22Rv1 (cell line): ENCODE data around the gene THRA.

Source experiments
- H3K27ac ChIP-seq: fragments of 450-650 bp; 2 replicates; pipeline ENCODE4 v1.5.1; 2017
- ZFX ChIP-seq: fragments of 450-650 bp; IDR thresholded peaks from 2 replicates; pipeline ENCODE4 v1.6.1; 2017; ENCODE audit warnings: antibody characterized with exemption, borderline replicate concordance
- TF ChIP-seq, protein P1 (sequence below): fragments of 450-650 bp; IDR thresholded peaks from 2 replicates; pipeline ENCODE4 v1.5.1; 2017; ENCODE audit warnings: mild to moderate bottlenecking

The THRA gene

DNA sequence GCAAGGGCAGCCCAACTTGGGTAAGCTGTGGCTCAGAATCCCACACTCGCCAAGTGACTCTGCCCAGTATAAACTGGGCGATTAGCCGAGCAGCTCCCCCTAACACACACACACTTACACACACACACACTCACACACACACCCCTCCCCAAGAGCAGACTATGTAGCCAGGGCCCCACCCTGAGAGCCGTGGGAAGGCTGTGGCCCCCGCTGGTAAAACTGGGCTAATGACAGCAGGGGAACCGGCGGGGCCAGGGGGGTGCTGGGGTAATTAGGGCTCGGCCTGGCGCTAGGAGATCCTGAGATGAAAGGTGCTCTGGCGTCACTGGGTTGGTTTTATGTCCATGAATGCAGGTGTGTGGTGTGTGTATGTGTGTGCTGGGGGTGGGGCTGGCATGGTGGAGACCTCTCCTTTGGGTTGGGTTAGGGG, 1.1 kb upstream of the THRA start:
- H3K27ac ChIP-seq, result no peak overlapping the region
- no peak for TF ChIP-seq ZFX
- TF ChIP-seq, protein P1, sequence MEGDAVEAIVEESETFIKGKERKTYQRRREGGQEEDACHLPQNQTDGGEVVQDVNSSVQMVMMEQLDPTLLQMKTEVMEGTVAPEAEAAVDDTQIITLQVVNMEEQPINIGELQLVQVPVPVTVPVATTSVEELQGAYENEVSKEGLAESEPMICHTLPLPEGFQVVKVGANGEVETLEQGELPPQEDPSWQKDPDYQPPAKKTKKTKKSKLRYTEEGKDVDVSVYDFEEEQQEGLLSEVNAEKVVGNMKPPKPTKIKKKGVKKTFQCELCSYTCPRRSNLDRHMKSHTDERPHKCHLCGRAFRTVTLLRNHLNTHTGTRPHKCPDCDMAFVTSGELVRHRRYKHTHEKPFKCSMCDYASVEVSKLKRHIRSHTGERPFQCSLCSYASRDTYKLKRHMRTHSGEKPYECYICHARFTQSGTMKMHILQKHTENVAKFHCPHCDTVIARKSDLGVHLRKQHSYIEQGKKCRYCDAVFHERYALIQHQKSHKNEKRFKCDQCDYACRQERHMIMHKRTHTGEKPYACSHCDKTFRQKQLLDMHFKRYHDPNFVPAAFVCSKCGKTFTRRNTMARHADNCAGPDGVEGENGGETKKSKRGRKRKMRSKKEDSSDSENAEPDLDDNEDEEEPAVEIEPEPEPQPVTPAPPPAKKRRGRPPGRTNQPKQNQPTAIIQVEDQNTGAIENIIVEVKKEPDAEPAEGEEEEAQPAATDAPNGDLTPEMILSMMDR, result no peak

DNA sequence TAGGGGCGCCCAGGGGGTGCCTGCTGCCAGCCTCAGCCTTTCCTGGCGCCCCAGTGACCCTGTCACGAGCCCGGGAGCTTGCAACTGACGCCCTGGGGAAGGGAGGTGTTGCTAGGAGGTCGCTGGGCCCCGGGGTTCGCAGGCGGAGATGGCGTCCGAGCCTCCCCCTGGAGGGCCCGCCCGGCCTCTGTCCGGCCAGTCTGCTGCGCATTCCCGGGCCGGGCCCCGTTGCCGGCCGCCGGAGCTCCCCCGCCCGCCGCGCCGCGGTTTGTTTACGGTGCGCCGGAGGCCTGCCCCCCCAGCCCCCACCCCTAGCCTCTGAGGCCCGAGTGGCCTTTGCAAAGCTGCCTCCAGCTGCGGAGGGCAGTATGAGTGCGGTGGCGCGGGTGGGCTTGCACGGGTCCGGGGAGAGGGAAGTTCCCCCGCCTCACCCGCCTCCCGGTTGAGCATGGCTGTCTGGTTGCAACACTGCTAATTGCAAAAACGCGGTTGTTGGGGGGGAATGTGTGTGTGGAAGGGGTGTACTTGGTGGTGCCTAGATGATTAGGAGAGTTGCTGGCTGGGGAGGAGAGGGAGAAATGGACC, 514 bp downstream of the THRA start:
- peak overlapping the region; percentile 50 for H3K27ac ChIP-seq
- TF ChIP-seq, protein P1, result no peak
- TF ChIP-seq ZFX, result no peak

DNA sequence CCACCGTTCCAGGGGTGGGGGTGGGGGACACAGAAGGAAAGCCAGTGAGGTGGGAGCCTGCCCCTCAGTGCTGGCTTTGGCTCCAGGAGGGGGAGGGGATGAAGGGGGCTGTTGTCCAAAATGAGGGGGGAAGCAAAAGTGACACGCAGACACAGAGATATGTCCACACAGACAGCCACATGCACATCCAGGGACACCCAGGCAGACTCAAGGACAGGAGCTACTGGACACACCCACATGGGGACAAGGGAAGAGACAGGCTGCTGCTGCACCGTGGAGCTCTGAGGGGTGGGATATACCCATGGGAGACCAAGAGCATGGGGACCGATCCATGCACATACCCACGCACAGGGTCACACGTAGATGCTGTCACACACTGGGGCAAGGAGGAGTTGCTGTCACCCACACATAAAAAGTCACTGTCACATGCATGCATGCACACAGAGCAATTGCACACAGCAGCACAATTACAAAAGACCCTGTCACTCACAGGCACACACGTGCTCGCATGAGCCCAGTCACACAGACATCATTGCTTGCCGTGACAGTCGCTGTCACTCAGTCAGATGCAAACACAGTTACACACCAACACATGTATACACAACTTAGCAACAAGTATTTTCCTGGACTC, 1.3 kb downstream of the THRA start:
- TF ChIP-seq, protein P1, result no peak
- TF ChIP-seq ZFX, result no peak
- H3K27ac ChIP-seq, result no peak overlapping the region

DNA sequence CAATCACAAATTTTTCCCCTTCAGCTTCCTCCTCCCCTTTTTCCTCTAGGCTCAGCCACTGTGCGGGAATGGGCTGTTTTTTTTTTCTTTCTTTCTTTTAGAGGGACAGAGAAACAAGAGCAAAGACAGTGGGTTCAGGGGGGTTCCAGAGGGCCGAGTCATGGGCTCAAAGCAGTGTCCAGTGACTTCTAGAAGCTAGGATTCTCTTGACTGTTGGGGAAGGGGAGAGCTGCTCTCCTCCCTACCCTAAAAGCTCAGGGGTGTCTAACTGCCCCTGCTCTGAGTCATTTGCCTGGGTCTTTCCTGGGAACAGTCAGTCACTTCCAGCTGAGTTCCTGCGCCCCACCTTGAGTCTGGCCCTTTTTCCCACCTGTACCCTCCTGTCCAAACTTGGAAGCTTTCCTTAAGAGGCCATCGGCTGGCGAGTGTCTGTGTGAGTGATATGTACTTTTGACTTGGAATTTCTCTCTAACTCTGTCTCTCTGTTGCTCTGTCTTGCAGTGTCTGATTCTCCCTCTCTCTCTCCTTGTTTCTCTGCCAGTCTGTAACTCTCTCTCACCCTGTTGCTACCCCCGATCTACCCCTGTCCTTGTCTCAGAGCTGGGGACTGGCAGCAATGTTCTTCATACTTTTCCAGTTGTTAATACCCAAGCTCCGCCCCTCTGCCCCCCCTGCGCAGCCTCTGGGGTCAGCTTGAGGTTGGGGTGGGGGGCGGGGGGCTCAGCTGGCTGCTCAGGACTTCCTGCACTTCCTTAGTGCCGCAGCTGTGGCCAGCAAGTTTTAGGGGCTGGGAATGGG, 2.4 kb downstream of the THRA start:
- H3K27ac ChIP-seq, result no peak overlapping the region
- TF ChIP-seq, protein P1, result no peak
- no peak for TF ChIP-seq ZFX

DNA sequence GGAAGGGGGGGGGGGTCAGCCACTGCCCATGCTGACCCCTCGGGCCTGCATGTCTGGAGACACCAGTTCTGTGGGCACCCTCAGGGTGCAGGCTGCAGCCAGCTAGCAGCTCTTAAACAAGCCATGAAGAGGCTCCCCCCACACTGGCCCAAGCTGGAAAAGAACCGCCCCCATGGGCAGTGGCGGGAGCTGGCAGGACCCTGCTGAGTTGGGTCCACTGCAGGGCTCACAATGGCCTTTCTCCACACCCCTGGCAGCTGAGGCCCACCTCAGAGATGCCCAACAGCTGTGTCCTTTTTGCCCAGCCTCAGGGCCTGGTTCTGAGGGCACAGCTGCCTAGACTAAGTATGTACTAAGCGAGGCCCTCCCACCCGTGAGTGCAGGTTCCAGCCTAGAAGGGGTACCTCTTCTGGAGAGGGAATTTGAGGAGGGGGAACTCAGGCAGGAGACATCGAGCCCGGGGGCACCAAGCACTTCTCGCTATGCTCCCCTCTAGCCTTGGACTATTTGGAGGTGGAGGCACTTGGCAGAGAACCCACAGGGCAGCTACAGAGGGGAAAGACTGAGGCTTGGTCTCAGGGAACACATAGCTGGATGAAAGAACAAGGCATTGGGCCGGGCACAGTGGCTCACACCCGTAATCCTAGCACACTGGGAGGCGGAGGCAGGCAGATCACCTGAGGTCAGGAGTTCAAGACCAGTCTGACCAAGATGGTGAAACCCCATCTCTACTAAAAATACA, 3.2 kb downstream of the THRA start:
- H3K27ac ChIP-seq, result no peak overlapping the region
- TF ChIP-seq, protein P1, result no peak
- TF ChIP-seq ZFX, result no peak

DNA sequence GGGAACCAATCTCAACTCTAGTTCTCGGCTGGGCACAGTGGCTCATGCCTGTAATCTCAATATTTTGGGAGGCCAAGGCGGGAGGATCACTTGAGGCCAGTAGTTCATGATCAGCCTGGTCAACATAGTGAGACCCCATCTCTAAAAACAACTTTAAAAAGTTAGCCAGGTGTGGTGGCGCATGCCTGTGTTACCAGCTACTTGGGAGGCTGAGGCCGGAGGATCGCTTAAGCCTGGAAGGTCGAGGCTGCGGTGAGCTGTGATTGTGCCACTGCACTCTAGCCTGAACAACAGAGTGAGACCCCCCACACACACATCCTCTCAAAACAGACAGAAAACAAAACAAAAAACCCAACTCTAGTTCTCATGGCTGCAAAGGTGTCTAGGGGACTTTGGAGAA, 4.9 kb downstream of the THRA start:
- no peak for TF ChIP-seq ZFX
- TF ChIP-seq, protein P1, result no peak
- H3K27ac ChIP-seq, result no peak overlapping the region
